ENCODE measurements around the gene OR14K1. TPM values are rescaled to one million over a fixed set of nuclear protein-coding genes. Genes with fewer than 3 reads are reported as not detected.
"Not testable (repeated sequence)": the region's sequence is repeated elsewhere in the genome, so short reads cannot be mapped to it uniquely, and the experiment has no call there.

The OR14K1 gene, protein sequence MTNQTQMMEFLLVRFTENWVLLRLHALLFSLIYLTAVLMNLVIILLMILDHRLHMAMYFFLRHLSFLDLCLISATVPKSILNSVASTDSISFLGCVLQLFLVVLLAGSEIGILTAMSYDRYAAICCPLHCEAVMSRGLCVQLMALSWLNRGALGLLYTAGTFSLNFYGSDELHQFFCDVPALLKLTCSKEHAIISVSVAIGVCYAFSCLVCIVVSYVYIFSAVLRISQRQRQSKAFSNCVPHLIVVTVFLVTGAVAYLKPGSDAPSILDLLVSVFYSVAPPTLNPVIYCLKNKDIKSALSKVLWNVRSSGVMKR
- total RNA-seq = under 1 TPM in 1 of 3 donors, not detected in 2; 0.32 TPM
- long read RNA-seq, donor 1 = 0 reads
- long read RNA-seq, donor 2 = 0 reads

DNA sequence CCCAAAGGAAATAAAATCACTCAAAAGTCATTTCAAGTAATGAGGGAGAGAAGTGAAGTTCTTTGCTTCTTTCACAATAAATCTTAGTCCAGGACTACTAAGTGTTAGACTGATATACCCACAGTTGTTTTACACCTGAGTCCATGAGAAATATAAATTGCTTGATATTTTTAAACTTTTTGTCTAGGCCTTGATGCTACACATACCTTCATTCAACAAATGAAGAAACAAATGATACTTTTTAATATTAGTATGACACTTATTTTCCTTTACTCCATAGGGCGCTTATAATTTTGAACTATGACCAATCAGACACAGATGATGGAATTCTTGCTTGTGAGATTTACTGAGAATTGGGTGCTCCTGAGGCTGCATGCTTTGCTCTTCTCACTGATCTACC is at the start of gene OR14K1:
Gene OR14K1 (plus strand): TSS at position 301 of the 400 bp plus-strand sequence. CDS start 0 bp downstream, at position 301.
- TF ChIP-seq, protein P1, sequence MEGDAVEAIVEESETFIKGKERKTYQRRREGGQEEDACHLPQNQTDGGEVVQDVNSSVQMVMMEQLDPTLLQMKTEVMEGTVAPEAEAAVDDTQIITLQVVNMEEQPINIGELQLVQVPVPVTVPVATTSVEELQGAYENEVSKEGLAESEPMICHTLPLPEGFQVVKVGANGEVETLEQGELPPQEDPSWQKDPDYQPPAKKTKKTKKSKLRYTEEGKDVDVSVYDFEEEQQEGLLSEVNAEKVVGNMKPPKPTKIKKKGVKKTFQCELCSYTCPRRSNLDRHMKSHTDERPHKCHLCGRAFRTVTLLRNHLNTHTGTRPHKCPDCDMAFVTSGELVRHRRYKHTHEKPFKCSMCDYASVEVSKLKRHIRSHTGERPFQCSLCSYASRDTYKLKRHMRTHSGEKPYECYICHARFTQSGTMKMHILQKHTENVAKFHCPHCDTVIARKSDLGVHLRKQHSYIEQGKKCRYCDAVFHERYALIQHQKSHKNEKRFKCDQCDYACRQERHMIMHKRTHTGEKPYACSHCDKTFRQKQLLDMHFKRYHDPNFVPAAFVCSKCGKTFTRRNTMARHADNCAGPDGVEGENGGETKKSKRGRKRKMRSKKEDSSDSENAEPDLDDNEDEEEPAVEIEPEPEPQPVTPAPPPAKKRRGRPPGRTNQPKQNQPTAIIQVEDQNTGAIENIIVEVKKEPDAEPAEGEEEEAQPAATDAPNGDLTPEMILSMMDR (IDR thresholded peaks at IDR 0.05) = no peak
- Histone ChIP-seq H3K4me3 (no peak within 1 kb of the TSS), H3K9me3 (no peaks in the 10 kb centered on the region), H3K4me1 (ENCODE audit: low read depth) (no peaks in the 10 kb centered on the region), H3K36me3 (ENCODE audit: low read depth) (no peaks in the 10 kb centered on the region)
- intact Hi-C loops (cut with DNase I, micrococcal nuclease) = no loop called here
- DNase-seq = no peak
- ATAC-seq = no peak

DNA sequence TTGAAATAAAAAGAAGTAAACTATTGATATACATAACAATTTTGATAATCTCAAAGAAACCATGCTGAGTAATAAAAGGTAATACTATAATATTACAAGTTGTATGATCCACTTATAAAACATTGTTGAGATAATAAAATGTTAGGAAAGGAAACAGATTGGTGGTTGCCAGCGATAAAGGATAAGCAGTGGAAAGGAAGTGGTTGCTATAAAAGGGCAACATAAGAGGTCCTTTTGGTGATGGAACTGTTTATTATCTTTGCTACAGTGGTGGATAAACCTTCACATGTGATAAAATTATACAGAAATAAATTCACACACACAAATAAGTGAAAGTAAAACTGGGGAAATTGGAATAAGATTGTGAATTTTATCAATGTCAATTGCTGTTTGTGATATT is 37.1 kb upstream of the OR14K1 start:
- Histone ChIP-seq H3K4me3 (no peak overlapping the region), H3K9me3 (peaks cover 3% of the 10 kb centered on the region), H3K36me3 (ENCODE audit: low read depth) (no peaks in the 10 kb centered on the region), H3K4me1 (ENCODE audit: low read depth) (no peaks in the 10 kb centered on the region)
- ATAC-seq (no peak), DNase-seq (no peak)
- TF ChIP-seq, protein P1 (IDR thresholded peaks at IDR 0.05) = no peak
- intact Hi-C loops (cut with DNase I, micrococcal nuclease) = no loop called here

DNA sequence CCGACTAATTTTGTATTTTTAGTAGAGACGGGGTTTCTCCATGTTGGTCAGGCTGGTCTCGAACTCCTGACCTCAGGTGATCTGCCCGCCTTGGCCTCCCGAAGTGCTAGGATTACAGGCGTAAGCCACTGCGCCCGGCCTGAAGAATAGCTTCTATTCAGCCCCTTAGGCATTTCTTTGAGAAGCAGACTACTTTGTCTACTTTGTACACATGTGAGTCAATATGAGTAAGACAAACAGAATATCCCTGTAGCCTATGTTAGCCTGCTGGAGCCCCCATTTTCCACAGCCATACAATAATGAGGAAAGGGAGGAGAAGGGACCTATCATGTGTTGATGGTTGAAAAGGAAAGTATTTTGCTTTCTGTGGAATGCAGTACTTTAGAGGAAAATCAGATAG is 27.7 kb upstream of the OR14K1 start:
- H3K36me3 ChIP-seq (ENCODE audit: low read depth); H3K9me3 ChIP-seq; ATAC-seq; H3K4me1 ChIP-seq (ENCODE audit: low read depth); intact Hi-C loops (cut with DNase I, micrococcal nuclease); H3K4me3 ChIP-seq; DNase-seq: not testable (repeated sequence)

DNA sequence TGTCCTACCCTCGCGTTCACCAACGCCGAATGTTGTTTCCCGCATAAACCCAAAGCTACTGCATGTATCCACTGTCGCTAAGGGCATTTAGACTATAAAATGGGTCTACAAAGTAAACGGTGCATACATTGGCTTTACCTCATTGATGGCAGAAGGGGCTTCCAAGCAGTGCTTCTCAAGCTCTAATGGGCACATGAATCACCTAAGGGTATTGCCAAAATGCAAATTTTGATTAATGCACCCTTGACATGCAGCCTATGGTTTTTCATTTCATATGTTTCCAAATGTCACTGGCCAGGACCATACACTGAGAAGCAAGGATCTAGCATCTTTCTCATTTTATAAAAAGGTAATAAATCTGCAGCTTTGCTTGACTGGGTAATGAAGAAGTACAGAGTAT is 24.7 kb upstream of the OR14K1 start:
- DNase-seq (no peak), ATAC-seq (no peak)
- TF ChIP-seq, protein P1 (IDR thresholded peaks at IDR 0.05) = no peak
- Histone ChIP-seq H3K36me3 (ENCODE audit: low read depth) (no peaks in the 10 kb centered on the region), H3K4me1 (ENCODE audit: low read depth) (no peaks in the 10 kb centered on the region), H3K4me3 (no peak overlapping the region), H3K9me3 (no peaks in the 10 kb centered on the region)
- intact Hi-C loops (cut with DNase I, micrococcal nuclease) = no loop called here

DNA sequence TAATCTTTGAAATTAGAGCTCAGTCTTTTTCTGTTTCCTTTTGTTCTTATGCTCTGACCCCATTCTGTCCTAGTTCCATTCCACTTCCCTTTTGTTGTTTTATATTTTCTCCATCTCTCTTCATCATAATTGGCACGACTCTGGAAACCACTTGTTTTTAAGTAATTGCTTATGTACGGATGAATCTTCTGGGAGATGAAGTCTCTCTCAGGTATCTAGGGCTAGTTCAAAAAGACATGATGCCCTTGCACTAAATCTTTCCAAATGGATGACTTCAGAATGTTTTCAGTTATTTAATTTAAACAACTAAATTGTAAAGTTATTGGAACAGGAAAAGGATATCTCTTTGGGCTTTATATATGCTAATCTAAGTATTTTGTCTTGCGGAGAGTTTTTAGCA is 21.9 kb upstream of the OR14K1 start, which contains the start of gene OR6F1:
Gene OR6F1 (minus strand): TSS at position 101 of the 400 bp plus-strand sequence. CDS start 3,891 bp downstream, outside the sequence.
- no peak for DNase-seq
- no peak within 1 kb of the TSS for H3K4me3 ChIP-seq
- ATAC-seq = no peak
- intact Hi-C loops (cut with DNase I, micrococcal nuclease) = no loop called here
- H3K9me3 ChIP-seq = peaks cover 5% of the 10 kb centered on the region
- TF ChIP-seq, protein P1 (IDR thresholded peaks at IDR 0.05) = no peak
- no peaks in the 10 kb centered on the region for H3K36me3 ChIP-seq (ENCODE audit: low read depth)
- no peaks in the 10 kb centered on the region for H3K4me1 ChIP-seq (ENCODE audit: low read depth)

DNA sequence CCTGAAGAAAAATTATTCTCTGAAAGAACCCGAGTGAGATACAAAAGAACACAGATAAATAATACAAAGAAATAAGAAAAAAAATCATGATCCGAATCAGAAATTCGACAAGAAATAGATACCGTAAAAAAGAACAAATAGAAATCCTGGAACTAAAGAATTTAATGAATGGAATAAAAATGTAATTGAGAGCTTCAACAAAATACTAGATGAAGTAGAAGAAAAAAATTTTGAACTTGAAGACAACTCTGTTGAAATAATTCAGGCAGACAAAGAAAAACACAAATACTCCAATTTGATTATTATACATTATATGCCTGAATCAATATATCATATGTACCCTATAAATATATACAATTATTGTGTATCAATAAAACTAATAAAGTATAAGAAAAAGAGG is 17.2 kb upstream of the OR14K1 start:
- Histone ChIP-seq H3K4me3 (no peak overlapping the region), H3K36me3 (ENCODE audit: low read depth) (no peaks in the 10 kb centered on the region), H3K4me1 (ENCODE audit: low read depth) (no peaks in the 10 kb centered on the region), H3K9me3 (peaks cover 5% of the 10 kb centered on the region)
- TF ChIP-seq, protein P1 (IDR thresholded peaks at IDR 0.05) = no peak
- intact Hi-C loops (cut with DNase I, micrococcal nuclease) = no loop called here
- DNase-seq (no peak), ATAC-seq (no peak)
